ENCODE data around the gene MEF2C. TPM values are rescaled to one million over a fixed set of nuclear protein-coding genes. Genes with fewer than 3 reads are reported as not detected.

The MEF2C gene
- polyA plus RNA-seq, 3 donors: 32.0 to 89.3 (median 88.3) TPM

DNA sequence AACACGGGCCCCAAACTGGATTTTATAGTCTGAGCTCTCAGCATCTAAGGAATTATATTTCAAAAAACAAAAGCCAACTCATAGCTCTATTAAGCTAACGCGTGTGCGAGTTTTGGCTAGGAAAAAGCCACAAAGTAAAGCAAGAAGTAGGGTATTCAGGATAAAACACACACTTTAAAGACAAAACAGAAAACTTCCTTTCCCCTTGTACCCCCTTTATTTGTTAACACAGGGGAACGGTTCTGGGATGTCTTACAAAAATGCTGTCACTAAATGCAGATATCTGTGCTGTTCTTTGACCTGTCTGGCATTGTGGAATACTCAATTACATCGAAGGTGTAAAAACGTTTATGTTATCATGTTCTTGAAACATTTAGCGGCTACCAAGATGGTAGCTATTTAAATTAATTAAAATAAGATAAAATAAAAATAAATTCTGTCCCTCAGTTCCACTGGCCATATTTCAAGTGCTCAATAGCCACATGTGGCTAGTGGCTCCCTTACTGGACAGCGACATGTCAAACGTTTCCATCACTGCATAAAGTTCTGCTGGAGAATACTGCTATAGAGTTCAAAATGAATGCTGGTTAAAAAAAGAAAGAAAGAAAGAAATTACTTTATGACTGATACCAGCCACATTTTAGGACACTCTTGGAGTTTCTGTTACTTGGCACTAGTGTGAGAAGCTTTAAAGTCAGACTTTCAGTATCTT lies 7.2 kb upstream of the MEF2C start:
- H3K4me3 Mint-ChIP-seq: peak overlapping the region; percentile 98 to 99
- Histone ChIP-seq H2AFZ (ENCODE audit: insufficient read depth, low read depth, low read length, poor library complexity, severe bottlenecking) (peak overlapping the region; percentile 93), H3K36me3 (replicated peaks in 1 of 2; ENCODE audit: control insufficient read depth in 1 of 2, insufficient read depth in 2 of 2, low read length in 2 of 2) (no peaks in the 10 kb centered on the region), H3K9ac (ENCODE audit: insufficient read depth, low read length, poor library complexity, severe bottlenecking) (peak overlapping the region; percentile 76), H3K27ac (ENCODE audit: low read depth in 1 of 2, low read length in 2 of 2) (peak overlapping the region in 1 of 2 donors; percentile 60), H3K4me2 (replicated peaks; ENCODE audit: extremely low read depth, low read length, poor library complexity, severe bottlenecking) (peak overlapping the region; percentile 98), H3K9me3 (replicated peaks in 1 of 2; ENCODE audit: control insufficient read depth in 1 of 2, insufficient read depth in 1 of 2, low read length in 2 of 2) (no peaks in the 10 kb centered on the region), H3K27me3 (ENCODE audit: control insufficient read depth in 2 of 2, insufficient read depth in 2 of 2, low read length in 2 of 2) (no peaks in the 10 kb centered on the region), H4K20me1 (ENCODE audit: insufficient read depth, low read length) (no peaks in the 10 kb centered on the region), H3K4me3 (replicated peaks in 1 of 3; ENCODE audit: low read depth in 2 of 3, low read length in 3 of 3) (peak overlapping the region; percentile 58 to 93 (median 88)), H3K79me2 (ENCODE audit: insufficient read depth, low read length) (peaks cover 7% of the 10 kb centered on the region), H3K4me1 (ENCODE audit: control insufficient read depth in 1 of 2, insufficient read depth in 2 of 2, low read length in 2 of 2) (peaks cover 18 to 37% of the 10 kb centered on the region in 2 donors)
- H3K27ac Mint-ChIP-seq: peak overlapping the region in 3 of 7 donors; percentile 82 to 89 (median 88)
- no peaks in the 10 kb centered on the region for H3K36me3 Mint-ChIP-seq
- WGBS (ENCODE audit: insufficient coverage): 0% methylated on average over 1 of the region's 10 CpGs
- H3K4me1 Mint-ChIP-seq: peaks cover 39% of the 10 kb centered on the region
- intact Hi-C loops (cut with micrococcal nuclease): no loop called here
- peaks cover 0 to 1% (median 0%) of the 10 kb centered on the region in 7 donors for H3K9me3 Mint-ChIP-seq
- DNase-seq: no peak
- peaks cover 0 to 3% (median 2%) of the 10 kb centered on the region in 3 donors for H3K27me3 Mint-ChIP-seq (ENCODE audit: low read depth in 3 of 3)
- TF ChIP-seq, protein P1, sequence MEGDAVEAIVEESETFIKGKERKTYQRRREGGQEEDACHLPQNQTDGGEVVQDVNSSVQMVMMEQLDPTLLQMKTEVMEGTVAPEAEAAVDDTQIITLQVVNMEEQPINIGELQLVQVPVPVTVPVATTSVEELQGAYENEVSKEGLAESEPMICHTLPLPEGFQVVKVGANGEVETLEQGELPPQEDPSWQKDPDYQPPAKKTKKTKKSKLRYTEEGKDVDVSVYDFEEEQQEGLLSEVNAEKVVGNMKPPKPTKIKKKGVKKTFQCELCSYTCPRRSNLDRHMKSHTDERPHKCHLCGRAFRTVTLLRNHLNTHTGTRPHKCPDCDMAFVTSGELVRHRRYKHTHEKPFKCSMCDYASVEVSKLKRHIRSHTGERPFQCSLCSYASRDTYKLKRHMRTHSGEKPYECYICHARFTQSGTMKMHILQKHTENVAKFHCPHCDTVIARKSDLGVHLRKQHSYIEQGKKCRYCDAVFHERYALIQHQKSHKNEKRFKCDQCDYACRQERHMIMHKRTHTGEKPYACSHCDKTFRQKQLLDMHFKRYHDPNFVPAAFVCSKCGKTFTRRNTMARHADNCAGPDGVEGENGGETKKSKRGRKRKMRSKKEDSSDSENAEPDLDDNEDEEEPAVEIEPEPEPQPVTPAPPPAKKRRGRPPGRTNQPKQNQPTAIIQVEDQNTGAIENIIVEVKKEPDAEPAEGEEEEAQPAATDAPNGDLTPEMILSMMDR (IDR thresholded peaks at IDR 0.05): no peak

DNA sequence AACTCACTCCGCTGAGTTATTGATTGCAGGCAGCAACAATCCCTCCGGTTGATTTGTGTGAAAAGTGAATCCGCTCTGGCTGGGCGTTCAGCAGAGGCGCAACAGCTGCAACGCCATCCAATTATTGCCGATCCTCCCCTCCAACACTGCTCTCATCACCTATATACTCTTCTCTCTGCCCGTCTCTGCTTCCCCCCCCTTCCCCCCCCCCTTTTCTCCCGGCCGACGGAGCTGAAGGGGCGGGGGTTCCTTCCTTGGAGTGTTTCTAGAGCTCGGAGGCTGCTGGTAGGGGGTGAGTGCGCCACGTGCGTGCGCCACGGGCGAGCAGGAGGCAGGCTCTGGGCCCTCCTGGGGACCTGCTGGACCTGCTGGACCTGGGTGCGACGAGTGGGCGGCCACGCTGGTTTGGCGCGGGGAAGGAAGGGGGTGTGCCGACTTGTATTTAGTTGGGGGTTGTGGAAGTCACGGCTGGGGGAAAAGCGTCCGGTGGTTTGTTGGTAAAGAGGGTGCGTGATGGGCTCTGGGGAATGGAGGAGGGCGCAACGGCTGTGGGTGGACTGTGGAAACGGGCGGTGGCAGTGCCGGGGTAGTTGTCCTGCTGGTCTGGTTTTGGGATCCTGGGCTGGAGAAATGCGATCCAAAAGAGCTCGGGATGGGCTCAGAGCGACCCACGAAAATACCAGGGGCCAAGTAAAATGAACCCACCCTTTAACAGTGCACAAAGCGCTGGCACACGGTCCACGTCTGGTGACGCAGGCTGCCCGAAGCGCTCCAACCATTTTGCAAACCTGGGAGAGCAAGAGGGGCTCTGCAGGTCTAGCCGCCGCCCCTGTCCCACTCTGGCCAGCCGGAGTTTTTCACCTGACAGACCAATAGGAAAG lies 6.4 kb upstream of the MEF2C start:
- H3K4me1 ChIP-seq (ENCODE audit: control insufficient read depth in 1 of 2, insufficient read depth in 2 of 2, low read length in 2 of 2): peaks cover 25 to 45% of the 10 kb centered on the region in 2 donors
- H4K20me1 ChIP-seq (ENCODE audit: insufficient read depth, low read length): no peaks in the 10 kb centered on the region
- H3K4me3 Mint-ChIP-seq: peak overlapping the region; percentile 98 to 99
- peak in 2 of 3 donors; percentile 19 to 37 for DNase-seq
- peak overlapping the region in 1 of 2 donors; percentile 60 for H3K27ac ChIP-seq (ENCODE audit: low read depth in 1 of 2, low read length in 2 of 2)
- no peaks in the 10 kb centered on the region for H3K36me3 ChIP-seq (replicated peaks in 1 of 2; ENCODE audit: control insufficient read depth in 1 of 2, insufficient read depth in 2 of 2, low read length in 2 of 2)
- peak overlapping the region; percentile 58 to 93 (median 88) for H3K4me3 ChIP-seq (replicated peaks in 1 of 3; ENCODE audit: low read depth in 2 of 3, low read length in 3 of 3)
- under 1% methylated on average over 32 of the region's 48 CpGs for WGBS (ENCODE audit: insufficient coverage)
- peak overlapping the region; percentile 76 for H3K9ac ChIP-seq (ENCODE audit: insufficient read depth, low read length, poor library complexity, severe bottlenecking)
- peaks cover 10% of the 10 kb centered on the region for H3K79me2 ChIP-seq (ENCODE audit: insufficient read depth, low read length)
- TF ChIP-seq, protein P1 (IDR thresholded peaks at IDR 0.05): no peak
- peak overlapping the region; percentile 50 to 89 (median 80) for H3K27ac Mint-ChIP-seq
- peaks cover 0 to 3% (median 2%) of the 10 kb centered on the region in 3 donors for H3K27me3 Mint-ChIP-seq (ENCODE audit: low read depth in 3 of 3)
- H3K27me3 ChIP-seq (ENCODE audit: control insufficient read depth in 2 of 2, insufficient read depth in 2 of 2, low read length in 2 of 2): no peaks in the 10 kb centered on the region
- peaks cover 0 to 1% (median 0%) of the 10 kb centered on the region in 7 donors for H3K9me3 Mint-ChIP-seq
- no peaks in the 10 kb centered on the region for H3K36me3 Mint-ChIP-seq
- intact Hi-C loops (cut with micrococcal nuclease): loop anchor here (10.0 kb wide), 3 partner anchors 105 to 505 kb away; no protein-coding TSS in a partner anchor
- H3K9me3 ChIP-seq (replicated peaks in 1 of 2; ENCODE audit: control insufficient read depth in 1 of 2, insufficient read depth in 1 of 2, low read length in 2 of 2): no peaks in the 10 kb centered on the region
- peak overlapping the region; percentile 93 for H2AFZ ChIP-seq (ENCODE audit: insufficient read depth, low read depth, low read length, poor library complexity, severe bottlenecking)
- H3K4me1 Mint-ChIP-seq: peaks cover 47% of the 10 kb centered on the region
- peak overlapping the region; percentile 98 for H3K4me2 ChIP-seq (replicated peaks; ENCODE audit: extremely low read depth, low read length, poor library complexity, severe bottlenecking)

Data from CD14-positive monocyte (primary cell).